Pancreas (tissue), 10 donors: ENCODE data around the gene SMARCB1. TPM values are rescaled to one million over a fixed set of nuclear protein-coding genes. Genes with fewer than 3 reads are reported as not detected.

Source experiments
- ATAC-seq, 4 donors: fragments of 200-7000 bp; cut with Tn5 transposase; one replicate each; pipeline versions ENCODE4 v1.8.0 to v1.9.1; 2020; ENCODE audit warnings: mild to moderate bottlenecking in 4 of 4, moderate library complexity in 4 of 4
- DNase-seq, 6 donors: peaks; one replicate each; pipeline ENCODE4 v3.0.0-alpha.2; 2020
- FAIRE-seq: peaks from 2 replicates; lab custom pipeline; 2012; peaks lifted over from hg19 to GRCh38; lab: Jason Lieb, UNC
- H3K27ac ChIP-seq, 4 donors: fragments of 200-600 bp; sonication (generic); 1 replicate in 3 of 4; 2 replicates in 1 of 4; pipeline versions ENCODE4 v1.5.0 to v1.8.0; 2020
- H3K27me3 ChIP-seq, 4 donors: fragments of 200-600 bp; one replicate each; pipeline ENCODE4 v1.8.0; 2021
- H3K36me3 ChIP-seq, 3 donors: fragments of 200-600 bp; sonication (generic) in 1 of 3; one replicate each; pipeline versions ENCODE4 v1.5.0 to v1.8.0; 2020 to 2021
- H3K4me1 ChIP-seq, 3 donors: fragments of 200-600 bp; one replicate each; pipeline ENCODE4 v1.8.0; 2021
- H3K4me3 ChIP-seq, 4 donors: fragments of 200-600 bp; sonication (generic) in 2 of 4; one replicate each; pipeline versions ENCODE4 v1.5.0 to v1.8.0; 2020 to 2021
- H3K9me3 ChIP-seq, 4 donors: fragments of 200-600 bp; one replicate each; pipeline ENCODE4 v1.8.0; 2021
- CTCF ChIP-seq, 4 donors: fragments of 200-600 bp; sonication (generic) in 3 of 4; IDR thresholded peaks; one replicate each; pipeline versions ENCODE4 v1.5.0 to v1.8.0; 2021; ENCODE audit warnings: antibody characterized with exemption in 4 of 4
- WGBS, 2 donors: extraction: QIAGEN DNeasy Blood & Tissue Kit; methylation state at CpG; one replicate each; pipeline ENCODE4 v1.1.7; 2013; 5-methylcytosine and 5-hydroxymethylcytosine counted together
- intact Hi-C, 3 donors: fragments of 100-400 bp; cut with DNase I; formaldehyde crosslinking; loops; one replicate each; pipeline versions ENCODE4 v1.11.1 to v1.14.2; 2022
- polyA plus RNA-seq, 2 donors: library from polyadenylated mRNA; stranded (reverse); fragments of 200-250 nt; gene quantifications; one replicate each; pipeline ENCODE4 v1.2.3, GENCODE V29; 2013
- total RNA-seq, 6 donors: library from RNA; stranded (reverse); fragmentation: NEBNext Ultra II Directional in 4 of 6; extraction: Animal tissue kit (Norgen Biotek cat#: 25700) in 4 of 6; gene quantifications; one replicate each; pipeline versions ENCODE4 v1.2.1 to v1.2.4, GENCODE V29; 2021 to 2023
- donor health status: healthy with polysubstance abuse.
- donor health status: DM: no; HTN: no; CAD: no; lungs with moderate emphysema.
- donor health status: DM: no; HTN: no; CAD: no.
- donor health status: control.
- donor health status: control.
- donor health status: Bipolar disorder and iron deficiency.
- donor health status: DM: yes; HTN: yes; CAD: no.
- donor health status: DM: no; HTN: no; CAD: no.
- donor health status: DM: no; HTN: no; CAD: no.
- donor health status: DM: yes; HTN: yes; CAD: no.

The SMARCB1 gene
- total and polyA plus RNA-seq, 8 donors: 25.2 to 37.1 (median 30.4) TPM

- FAIRE-seq (no peak), DNase-seq (no peak), ATAC-seq (no peak)
- intact Hi-C loops: no loop called here
- Histone ChIP-seq H3K36me3 (no peaks in the 10 kb centered on the region), H3K9me3 (no peaks in the 10 kb centered on the region), H3K4me1 (peaks cover 0 to 9% (median 0%) of the 10 kb centered on the region in 3 donors), H3K4me3 (no peak overlapping the region), H3K27ac (no peak overlapping the region), H3K27me3 (no peaks in the 10 kb centered on the region)
- 80 to 83% methylated on average over 7 of the region's 7 CpGs for WGBS, 2 donors
- TF ChIP-seq CTCF (IDR thresholded peaks at IDR 0.05): no peak
Observed at GRCh38 chr22:23763954-23764353, 22.8 kb upstream of the SMARCB1 start.

GRCh38 chr22:23764899-23765881 lies 21.6 kb upstream of the SMARCB1 start:
- intact Hi-C loops: loop anchor here in 2 of 3 donors (5.0 kb wide), 1 partner anchor 82 kb away; no protein-coding TSS in a partner anchor
- H3K9me3 ChIP-seq: no peaks in the 10 kb centered on the region
- no peak overlapping the region for H3K27ac ChIP-seq
- H3K27me3 ChIP-seq: no peaks in the 10 kb centered on the region
- no peak for FAIRE-seq
- WGBS, 2 donors: 82 to 90% methylated on average over 9 of the region's 9 CpGs
- no peak for DNase-seq
- TF ChIP-seq CTCF (IDR thresholded peaks at IDR 0.05): no peak
- no peak for ATAC-seq
- H3K4me1 ChIP-seq: peaks cover 0 to 9% (median 0%) of the 10 kb centered on the region in 3 donors
- H3K36me3 ChIP-seq: no peaks in the 10 kb centered on the region
- H3K4me3 ChIP-seq: no peak overlapping the region

- FAIRE-seq: no peak
- intact Hi-C loops: loop anchor here in 2 of 3 donors (5.0 kb wide), 1 partner anchor 80 kb away; no protein-coding TSS in a partner anchor
- WGBS, 2 donors: 5 to 9% methylated on average over 27 of the region's 27 CpGs
- peaks cover 0 to 9% (median 0%) of the 10 kb centered on the region in 3 donors for H3K4me1 ChIP-seq
- peak in 2 of 4 donors; percentile 6 to 8 for ATAC-seq
- TF ChIP-seq CTCF (IDR thresholded peaks at IDR 0.05): no peak
- H3K27me3 ChIP-seq: no peaks in the 10 kb centered on the region
- DNase-seq: peak in 1 of 6 donors; percentile 46
- no peaks in the 10 kb centered on the region for H3K9me3 ChIP-seq
- no peaks in the 10 kb centered on the region for H3K36me3 ChIP-seq
- H3K27ac ChIP-seq: peak overlapping the region; percentile 54 to 73 (median 70)
- H3K4me3 ChIP-seq: peak overlapping the region; percentile 58 to 90 (median 77)
Observed at GRCh38 chr22:23767303-23767672, 19.5 kb upstream of the SMARCB1 start.

- ATAC-seq: peak; percentile 82 to 93 (median 87)
- FAIRE-seq: no peak
- H3K36me3 ChIP-seq: no peaks in the 10 kb centered on the region
- intact Hi-C loops: loop anchor here in 2 of 3 donors (5.0 kb wide), 1 partner anchor 79 kb away; no protein-coding TSS in a partner anchor
- H3K4me3 ChIP-seq: peak within 1 kb of the TSS; percentile 58 to 90 (median 77)
- peaks cover 0 to 9% (median 0%) of the 10 kb centered on the region in 3 donors for H3K4me1 ChIP-seq
- peak; percentile 81 to 93 (median 86) for DNase-seq
- no peaks in the 10 kb centered on the region for H3K9me3 ChIP-seq
- H3K27me3 ChIP-seq: no peaks in the 10 kb centered on the region
- WGBS, 2 donors: 0% methylated on average over 60 to 63 of the region's 63 CpGs
- peak within 1 kb of the TSS; percentile 54 to 73 (median 70) for H3K27ac ChIP-seq
- peak; percentile 54 to 77 (median 70) for TF ChIP-seq CTCF (IDR thresholded peaks at IDR 0.05)
Observed at GRCh38 chr22:23767673-23768548, 18.9 kb upstream of the SMARCB1 start, which contains the start of gene CHCHD10. TSS of gene CHCHD10 (minus strand) at chr22:23767972. CDS start at chr22:23767874, 98 bp downstream.
